CD14-positive monocyte (primary cell): ENCODE data around the gene MAML3. TPM values are rescaled to one million over a fixed set of nuclear protein-coding genes. Genes with fewer than 3 reads are reported as not detected.

Experiments
- DNase-seq, 3 donors: peaks; one replicate each; pipeline ENCODE4 v3.0.0-alpha.2; 2011 to 2022
- H2AFZ ChIP-seq: 2 replicates; pipeline ENCODE4 v1.6.0; 2012; ENCODE audit warnings: mild to moderate bottlenecking, low read depth, low read length, inconsistent platforms; ENCODE audit not compliant: insufficient read depth, poor library complexity, severe bottlenecking
- H3K27ac ChIP-seq, 2 donors: 1 replicate in 1 of 2; 2 replicates in 1 of 2; pipeline ENCODE4 v1.5.1; 2012 to 2013; ENCODE audit warnings: low read length in 2 of 2, control low read depth in 1 of 2, inconsistent platforms in 1 of 2, low read depth in 1 of 2, mild to moderate bottlenecking in 1 of 2
- H3K27me3 ChIP-seq, 2 donors: one replicate each; pipeline versions ENCODE4 v1.6.0 to v1.6.1; 2011 to 2013; ENCODE audit warnings: low read length in 2 of 2; ENCODE audit not compliant: control insufficient read depth in 2 of 2, insufficient read depth in 2 of 2
- H3K36me3 ChIP-seq, 2 donors: replicated peaks in 1 of 2; 1 replicate in 1 of 2; 2 replicates in 1 of 2; pipeline versions ENCODE4 v1.5.1 to v1.6.1; 2012 to 2013; ENCODE audit warnings: low read length in 2 of 2, control low read depth in 1 of 2, inconsistent platforms in 1 of 2, mild to moderate bottlenecking in 1 of 2; ENCODE audit not compliant: insufficient read depth in 2 of 2, control insufficient read depth in 1 of 2
- H3K4me1 ChIP-seq, 2 donors: 1 replicate in 1 of 2; 2 replicates in 1 of 2; pipeline versions ENCODE4 v1.5.1 to v1.6.1; 2012 to 2013; ENCODE audit warnings: low read length in 2 of 2, control low read depth in 1 of 2, inconsistent platforms in 1 of 2, mild to moderate bottlenecking in 1 of 2, moderate library complexity in 1 of 2; ENCODE audit not compliant: insufficient read depth in 2 of 2, control insufficient read depth in 1 of 2
- H3K4me2 ChIP-seq: replicated peaks from 2 replicates; pipeline ENCODE3; 2012; ENCODE audit warnings: low read length, moderate library complexity, mild to moderate bottlenecking; ENCODE audit not compliant: poor library complexity, severe bottlenecking; ENCODE audit errors: extremely low read depth
- H3K4me3 ChIP-seq, 3 experiments: fragments of 200-600 bp in 1 of 3; sonication (generic) in 1 of 3; replicated peaks in 1 of 3; 1 replicate in 2 of 3; 2 replicates in 1 of 3; pipeline ENCODE4 v1.5.1; 2011 to 2013; ENCODE audit warnings: low read length in 3 of 3, mild to moderate bottlenecking in 3 of 3, control low read depth in 2 of 3, low read depth in 2 of 3, inconsistent platforms in 1 of 3, moderate library complexity in 1 of 3
- H3K79me2 ChIP-seq: 2 replicates; pipeline ENCODE4 v1.6.0; 2012; ENCODE audit warnings: mild to moderate bottlenecking, control low read depth, inconsistent platforms, low read length, moderate library complexity; ENCODE audit not compliant: insufficient read depth
- H3K9ac ChIP-seq: 2 replicates; pipeline ENCODE4 v1.6.0; 2017; ENCODE audit warnings: low read length, mild to moderate bottlenecking; ENCODE audit not compliant: insufficient read depth, poor library complexity, severe bottlenecking
- H3K9me3 ChIP-seq, 2 donors: replicated peaks in 1 of 2; 1 replicate in 1 of 2; 2 replicates in 1 of 2; pipeline versions ENCODE4 v1.5.1 to v1.6.1; 2012 to 2013; ENCODE audit warnings: low read length in 2 of 2, control low read depth in 1 of 2; ENCODE audit not compliant: control insufficient read depth in 1 of 2, insufficient read depth in 1 of 2
- H4K20me1 ChIP-seq: 2 replicates; pipeline ENCODE4 v1.6.0; 2012; ENCODE audit warnings: mild to moderate bottlenecking, low read length, control low read depth, moderate library complexity; ENCODE audit not compliant: insufficient read depth
- H3K27ac Mint-ChIP-seq, 7 donors: one replicate each; pipeline ENCODE4 v1.8.0; 2020; ENCODE audit warnings: mild to moderate bottlenecking in 7 of 7, mixed read lengths in 7 of 7, moderate library complexity in 6 of 7, inconsistent platforms in 2 of 7
- H3K27me3 Mint-ChIP-seq, 3 donors: one replicate each; pipeline ENCODE4 v1.8.0; 2021 to 2022; ENCODE audit warnings: low read depth in 3 of 3, mild to moderate bottlenecking in 3 of 3, mixed read lengths in 3 of 3, moderate library complexity in 3 of 3, inconsistent platforms in 1 of 3
- H3K36me3 Mint-ChIP-seq, 2 donors: one replicate each; pipeline ENCODE4 v1.8.0; 2020; ENCODE audit warnings: mixed read lengths in 2 of 2, inconsistent platforms in 1 of 2, mild to moderate bottlenecking in 1 of 2
- H3K4me1 Mint-ChIP-seq: one replicate; pipeline ENCODE4 v1.8.0; 2020; ENCODE audit warnings: mild to moderate bottlenecking, mixed read lengths
- H3K4me3 Mint-ChIP-seq, 2 donors: one replicate each; pipeline ENCODE4 v1.8.0; 2020; ENCODE audit warnings: mild to moderate bottlenecking in 2 of 2, mixed read lengths in 2 of 2, moderate library complexity in 1 of 2
- H3K9me3 Mint-ChIP-seq, 7 donors: one replicate each; pipeline ENCODE4 v1.8.0; 2020 to 2022; ENCODE audit warnings: mixed read lengths in 7 of 7, mild to moderate bottlenecking in 6 of 7, moderate library complexity in 6 of 7, inconsistent platforms in 2 of 7
- WGBS: methylation state at CpG from one replicate; pipeline ENCODE4 v1.1.5; 2013; ENCODE audit warnings: missing lambda C conversion rate; ENCODE audit not compliant: insufficient coverage; 5-methylcytosine and 5-hydroxymethylcytosine counted together
- intact Hi-C, 2 donors: fragments of 100-400 bp; cut with micrococcal nuclease; formaldehyde crosslinking; loops; one replicate each; pipeline versions ENCODE4 v1.15.0 to v1.15.1; 2023
- polyA plus RNA-seq, 3 donors: library from polyadenylated mRNA; depleted of rRNA in 1 of 3; unstranded in 2 of 3; stranded (reverse) in 1 of 3; fragments of 300-500 nt in 2 of 3; fragments of >200 nt in 1 of 3; fragmentation: Illumina TruSeq in 2 of 3; gene quantifications; 1 replicate in 2 of 3; 2 replicates in 1 of 3; pipeline ENCODE4 v1.2.3, GENCODE V29; 2012 to 2021
- TF ChIP-seq, protein P1 (sequence below): fragments of 200-600 bp; IDR thresholded peaks from one replicate; pipeline ENCODE4 v1.8.0; 2022; ENCODE audit warnings: antibody characterized with exemption, mild to moderate bottlenecking

The MAML3 gene
- polyA plus RNA-seq, 3 donors = 1.5 to 6.5 (median 2.3) TPM

DNA sequence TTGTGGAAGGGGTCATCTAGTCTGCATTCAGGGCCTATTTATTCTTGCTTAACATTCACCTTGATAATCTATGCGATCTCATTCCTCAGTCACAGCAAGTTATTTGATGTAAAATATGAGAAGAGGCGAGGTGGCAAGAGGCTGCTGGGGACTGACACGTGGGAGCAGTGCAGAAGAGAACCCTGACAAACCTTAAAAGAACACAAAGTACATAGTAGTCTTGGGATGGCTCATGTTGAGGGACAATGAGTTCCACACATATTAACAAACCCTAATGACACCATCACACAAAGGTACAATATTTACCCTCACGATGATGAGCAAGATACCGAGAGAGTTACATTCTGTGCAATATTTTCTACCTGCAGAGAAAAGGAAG is 57.5 kb downstream of the MAML3 start:
- Histone ChIP-seq H4K20me1 (no peaks in the 10 kb centered on the region), H3K36me3 (no peaks in the 10 kb centered on the region), H3K4me2 (no peak overlapping the region), H3K9ac (peak overlapping the region; percentile 74), H3K9me3 (no peaks in the 10 kb centered on the region), H3K27ac (peak overlapping the region; percentile 57 to 97), H3K4me3 (no peak overlapping the region), H3K4me1 (peaks cover 98 to 100% of the 10 kb centered on the region in 2 donors), H3K27me3 (no peaks in the 10 kb centered on the region), H2AFZ (no peak overlapping the region), H3K79me2 (peaks cover 73% of the 10 kb centered on the region)
- H3K36me3 Mint-ChIP-seq = peaks cover 0 to 10% of the 10 kb centered on the region in 2 donors
- peak overlapping the region; percentile 92 to 99 (median 98) for H3K27ac Mint-ChIP-seq
- H3K9me3 Mint-ChIP-seq = peaks cover 0 to 2% (median 0%) of the 10 kb centered on the region in 7 donors
- H3K4me3 Mint-ChIP-seq = no peak overlapping the region
- TF ChIP-seq, protein P1, sequence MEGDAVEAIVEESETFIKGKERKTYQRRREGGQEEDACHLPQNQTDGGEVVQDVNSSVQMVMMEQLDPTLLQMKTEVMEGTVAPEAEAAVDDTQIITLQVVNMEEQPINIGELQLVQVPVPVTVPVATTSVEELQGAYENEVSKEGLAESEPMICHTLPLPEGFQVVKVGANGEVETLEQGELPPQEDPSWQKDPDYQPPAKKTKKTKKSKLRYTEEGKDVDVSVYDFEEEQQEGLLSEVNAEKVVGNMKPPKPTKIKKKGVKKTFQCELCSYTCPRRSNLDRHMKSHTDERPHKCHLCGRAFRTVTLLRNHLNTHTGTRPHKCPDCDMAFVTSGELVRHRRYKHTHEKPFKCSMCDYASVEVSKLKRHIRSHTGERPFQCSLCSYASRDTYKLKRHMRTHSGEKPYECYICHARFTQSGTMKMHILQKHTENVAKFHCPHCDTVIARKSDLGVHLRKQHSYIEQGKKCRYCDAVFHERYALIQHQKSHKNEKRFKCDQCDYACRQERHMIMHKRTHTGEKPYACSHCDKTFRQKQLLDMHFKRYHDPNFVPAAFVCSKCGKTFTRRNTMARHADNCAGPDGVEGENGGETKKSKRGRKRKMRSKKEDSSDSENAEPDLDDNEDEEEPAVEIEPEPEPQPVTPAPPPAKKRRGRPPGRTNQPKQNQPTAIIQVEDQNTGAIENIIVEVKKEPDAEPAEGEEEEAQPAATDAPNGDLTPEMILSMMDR = no peak
- WGBS = no CpG with 5 or more reads among the region's 5 CpGs
- peaks cover 99% of the 10 kb centered on the region for H3K4me1 Mint-ChIP-seq
- no peak for DNase-seq
- no peaks in the 10 kb centered on the region for H3K27me3 Mint-ChIP-seq
- intact Hi-C loops = loop anchor here in 1 of 2 donors (10.0 kb wide), 1 partner anchor 1082 kb away; the partner anchor contains the start of gene NOCT

DNA sequence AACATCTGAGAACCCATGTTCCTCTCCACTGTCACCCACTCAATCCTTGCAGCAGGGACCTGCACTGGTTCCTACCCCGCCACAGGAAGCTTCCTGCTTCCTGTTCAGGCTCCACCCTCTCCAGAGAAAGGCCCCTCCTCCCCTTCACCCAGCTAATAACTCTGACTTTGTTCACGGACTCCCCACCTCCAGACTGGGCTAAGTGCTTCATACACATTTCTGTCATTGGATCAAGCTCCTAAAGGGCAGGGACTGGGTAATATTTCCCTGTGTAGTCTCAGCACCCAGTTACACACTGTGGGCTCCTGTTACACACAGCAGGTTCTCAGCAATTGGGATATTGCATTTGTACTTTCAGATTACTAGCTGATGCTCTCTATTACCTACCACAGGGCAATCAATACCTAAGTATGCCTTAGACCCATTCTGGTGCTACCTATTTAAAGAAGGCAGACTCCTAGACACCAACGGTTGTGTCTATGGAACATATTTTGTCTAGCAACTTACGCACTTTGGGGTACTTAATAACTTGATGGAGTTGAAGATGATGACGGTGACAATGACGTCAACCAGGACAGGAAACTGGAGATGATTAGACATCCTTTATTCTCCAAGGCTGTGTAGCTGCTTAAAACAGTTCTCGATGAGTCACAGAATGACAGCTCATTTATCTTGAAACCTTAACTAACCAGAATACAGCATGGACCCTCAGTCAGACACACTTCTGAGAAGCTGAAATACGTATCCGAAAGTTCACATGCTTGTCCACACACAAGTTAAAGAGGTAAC is 58.1 kb downstream of the MAML3 start:
- peak overlapping the region; percentile 29 to 68 (median 30) for H3K4me3 ChIP-seq
- H3K27ac ChIP-seq = peak overlapping the region; percentile 96 to 97
- H3K79me2 ChIP-seq = peaks cover 72% of the 10 kb centered on the region
- peaks cover 0 to 10% of the 10 kb centered on the region in 2 donors for H3K36me3 Mint-ChIP-seq
- peak; percentile 93 to 98 (median 98) for DNase-seq
- peak overlapping the region; percentile 92 to 99 (median 98) for H3K27ac Mint-ChIP-seq
- H2AFZ ChIP-seq = no peak overlapping the region
- H3K27me3 Mint-ChIP-seq = no peaks in the 10 kb centered on the region
- peaks cover 99 to 100% of the 10 kb centered on the region in 2 donors for H3K4me1 ChIP-seq
- peak overlapping the region; percentile 75 to 85 for H3K4me3 Mint-ChIP-seq
- no peaks in the 10 kb centered on the region for H3K36me3 ChIP-seq
- H3K9me3 ChIP-seq = no peaks in the 10 kb centered on the region
- H3K27me3 ChIP-seq = no peaks in the 10 kb centered on the region
- intact Hi-C loops = loop anchor here in 1 of 2 donors (10.0 kb wide), 1 partner anchor 1081 kb away; the partner anchor contains the start of gene NOCT
- H3K9me3 Mint-ChIP-seq = peaks cover 0 to 2% (median 0%) of the 10 kb centered on the region in 7 donors
- H3K4me1 Mint-ChIP-seq = peaks cover 99% of the 10 kb centered on the region
- 0% methylated on average over 4 of the region's 9 CpGs for WGBS
- no peaks in the 10 kb centered on the region for H4K20me1 ChIP-seq
- peak overlapping the region; percentile 75 for H3K4me2 ChIP-seq
- TF ChIP-seq, protein P1 = no peak
- peak overlapping the region; percentile 74 for H3K9ac ChIP-seq
